ENCODE results near the gene PPHLN1.

The PPHLN1 gene

DNA sequence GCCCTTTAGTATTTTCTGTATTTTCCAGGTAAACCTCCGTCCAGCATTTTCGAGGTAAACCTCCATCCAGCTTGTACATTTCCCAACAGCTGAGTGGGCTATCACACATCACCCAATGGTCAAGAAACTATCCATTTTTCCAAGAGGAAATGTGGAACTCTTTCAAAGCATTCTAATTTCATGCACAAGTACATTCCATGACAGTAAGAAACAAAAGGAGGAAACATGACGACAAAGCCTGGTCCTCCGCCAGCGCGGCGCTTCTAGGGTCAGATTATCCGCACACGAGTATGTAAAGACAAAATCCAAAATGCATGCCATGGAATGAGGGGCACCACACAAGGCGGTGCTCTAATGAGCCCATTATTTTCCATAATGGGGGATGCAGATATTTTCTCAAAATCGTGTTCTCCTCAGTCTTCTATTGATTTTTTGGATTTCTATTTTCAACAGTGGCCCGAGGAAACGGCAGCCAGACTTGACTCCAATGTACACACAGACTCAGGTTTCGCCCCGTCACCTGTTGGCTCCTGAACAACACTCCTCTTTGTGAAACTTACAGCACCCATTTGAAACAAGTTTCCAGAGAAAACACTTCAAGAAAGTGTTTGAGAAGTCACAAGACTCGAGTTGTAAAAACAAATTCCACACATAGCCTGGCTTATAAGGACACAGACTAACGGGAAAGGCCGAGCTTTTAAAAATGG, 156.2 kb downstream of the PPHLN1 start:
- DNase-seq (ENCODE audit: low read depth in 2 of 2): no peak

DNA sequence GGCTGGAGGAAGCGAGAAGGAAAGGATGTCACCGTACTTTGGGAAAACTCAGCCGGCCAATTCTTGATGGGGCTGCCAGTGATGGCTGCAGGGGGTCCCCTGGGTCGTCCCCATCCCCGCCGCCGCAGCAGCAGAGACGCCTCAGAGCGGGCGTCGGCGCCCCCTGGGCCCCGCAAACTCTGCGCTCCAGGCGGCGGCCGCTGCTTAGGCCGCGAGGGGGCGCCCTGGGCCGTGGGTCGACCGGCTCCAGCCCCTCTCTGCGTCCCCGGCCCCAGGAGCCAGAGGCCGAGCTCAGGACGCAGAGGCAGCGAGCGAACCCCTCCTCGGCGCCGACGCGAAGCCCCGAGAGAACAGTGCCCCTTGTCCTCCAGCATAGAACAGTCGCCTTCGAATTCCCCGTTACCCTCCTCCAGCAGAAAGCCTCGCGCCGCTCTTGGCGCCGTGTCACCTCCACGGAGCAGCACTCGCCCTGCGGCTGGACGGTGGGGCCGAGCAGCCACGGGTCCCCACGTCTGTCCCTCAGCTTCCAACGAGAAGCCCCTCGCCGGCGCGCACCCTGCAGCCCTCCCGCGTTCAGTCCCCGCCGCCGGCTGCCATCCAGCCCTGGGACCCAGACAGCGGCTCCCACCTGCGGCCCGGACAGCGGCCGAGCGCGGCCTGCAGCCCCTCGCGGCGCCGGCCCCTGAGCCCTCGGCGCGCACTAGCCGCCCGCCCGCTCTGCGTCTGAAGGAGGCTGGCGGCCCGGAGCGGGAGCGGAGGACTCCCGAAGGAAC, 157.0 kb downstream of the PPHLN1 start:
- peak in 1 of 2 donors; percentile 47 for DNase-seq (ENCODE audit: low read depth in 2 of 2)

DNA sequence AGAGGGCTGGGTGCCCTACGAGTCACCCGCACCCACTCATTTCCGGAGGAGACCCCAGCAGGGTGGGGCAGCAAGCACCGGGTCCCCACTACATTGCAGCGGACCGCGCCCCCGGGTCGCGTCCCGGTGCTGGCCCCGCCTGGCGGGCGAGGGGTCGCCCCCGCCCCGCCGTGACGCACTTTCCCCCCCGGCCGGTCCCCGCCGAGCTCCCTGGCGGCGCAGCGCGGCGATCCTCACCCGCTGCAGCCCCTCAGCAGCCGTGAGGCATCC, 157.5 kb downstream of the PPHLN1 start:
- DNase-seq (ENCODE audit: low read depth in 2 of 2): no peak

GRCh38 chr12:42484996-42485395, 159.0 kb downstream of the PPHLN1 start:
- no peak for DNase-seq (ENCODE audit: low read depth in 2 of 2)

- DNase-seq (ENCODE audit: low read depth in 2 of 2): no peak
Measured at GRCh38 chr12:42485823-42486222, 159.9 kb downstream of the PPHLN1 start.

DNA sequence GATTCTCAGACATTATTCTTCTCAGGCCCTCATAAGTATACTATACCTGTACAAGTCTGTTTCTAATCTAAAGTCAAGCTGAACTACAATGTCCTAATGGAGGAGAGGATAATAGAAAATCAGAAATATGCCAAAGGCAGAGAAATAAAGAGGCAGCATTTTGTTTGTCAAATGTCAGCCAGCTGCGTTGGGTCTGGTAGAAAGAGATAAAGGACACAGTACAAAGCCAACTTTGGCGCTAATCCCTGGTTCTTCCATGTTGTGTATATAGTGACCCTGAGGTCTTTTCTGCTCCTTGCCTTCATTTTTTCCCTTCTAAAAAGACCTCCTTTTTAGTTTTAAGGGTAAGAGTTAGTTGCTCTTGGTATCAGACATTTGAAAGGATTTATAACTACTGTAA, 160.4 kb downstream of the PPHLN1 start:
- DNase-seq (ENCODE audit: low read depth in 2 of 2): no peak

- no peak for DNase-seq (ENCODE audit: low read depth in 2 of 2)
Measured at GRCh38 chr12:42490261-42490842, 164.4 kb downstream of the PPHLN1 start.
